NCI-H2081 (cell line): ENCODE results near the gene TTC16.
"Not testable (repeated sequence)": the region's sequence is repeated elsewhere in the genome, so short reads cannot be mapped to it uniquely, and the experiment has no call there.

Experiments
- DNase-seq, 2 experiments: peaks; one replicate each; lab custom pipeline; 2025; lab: John Stamatoyannopoulos, UW

TTC16 gene

GRCh38 chr9:127767410-127767809 is 51.5 kb downstream of the TTC16 start:
- DNase-seq: no peak

- DNase-seq: no peak
Measured at GRCh38 chr9:127767909-127768331, 52.0 kb downstream of the TTC16 start.

DNA sequence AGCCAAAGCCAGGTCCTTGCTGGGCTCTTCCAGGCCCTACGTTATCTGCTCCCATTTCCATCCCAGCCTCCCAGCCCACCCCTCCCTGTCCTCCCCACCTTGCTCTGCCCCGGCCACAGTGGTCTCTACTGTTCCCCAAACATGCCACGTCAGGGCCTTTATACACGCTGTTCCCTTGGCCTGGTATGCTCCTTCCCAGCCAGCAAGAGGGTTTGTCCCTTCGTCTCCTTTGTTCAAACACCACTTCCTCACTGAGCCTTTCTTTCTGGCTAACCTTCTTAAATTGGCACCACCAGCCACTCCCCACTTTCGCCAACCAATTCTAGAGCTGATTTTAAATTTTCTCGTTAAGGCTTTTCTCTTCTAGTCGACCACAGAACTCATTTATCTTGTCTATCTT is 52.8 kb downstream of the TTC16 start:
- DNase-seq: no peak

DNA sequence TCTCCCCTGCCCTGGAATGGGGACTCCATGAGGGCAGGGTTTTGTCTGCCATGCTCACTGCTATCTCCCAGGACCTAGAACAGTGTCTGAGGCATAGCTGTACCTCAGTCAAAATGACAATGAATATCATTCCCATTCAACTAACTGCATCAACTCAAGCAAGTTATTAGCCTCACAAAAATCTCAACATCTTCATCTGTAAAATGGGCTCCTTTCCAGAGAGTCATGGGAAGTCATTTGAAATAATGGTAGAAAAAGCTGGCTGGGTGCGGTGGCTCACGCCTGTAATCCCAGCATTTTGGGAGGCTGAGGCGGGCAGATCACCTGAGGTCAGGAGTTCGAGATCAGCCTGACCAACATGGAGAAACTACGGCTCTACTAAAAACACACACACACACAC is 53.2 kb downstream of the TTC16 start:
- no peak for DNase-seq

DNA sequence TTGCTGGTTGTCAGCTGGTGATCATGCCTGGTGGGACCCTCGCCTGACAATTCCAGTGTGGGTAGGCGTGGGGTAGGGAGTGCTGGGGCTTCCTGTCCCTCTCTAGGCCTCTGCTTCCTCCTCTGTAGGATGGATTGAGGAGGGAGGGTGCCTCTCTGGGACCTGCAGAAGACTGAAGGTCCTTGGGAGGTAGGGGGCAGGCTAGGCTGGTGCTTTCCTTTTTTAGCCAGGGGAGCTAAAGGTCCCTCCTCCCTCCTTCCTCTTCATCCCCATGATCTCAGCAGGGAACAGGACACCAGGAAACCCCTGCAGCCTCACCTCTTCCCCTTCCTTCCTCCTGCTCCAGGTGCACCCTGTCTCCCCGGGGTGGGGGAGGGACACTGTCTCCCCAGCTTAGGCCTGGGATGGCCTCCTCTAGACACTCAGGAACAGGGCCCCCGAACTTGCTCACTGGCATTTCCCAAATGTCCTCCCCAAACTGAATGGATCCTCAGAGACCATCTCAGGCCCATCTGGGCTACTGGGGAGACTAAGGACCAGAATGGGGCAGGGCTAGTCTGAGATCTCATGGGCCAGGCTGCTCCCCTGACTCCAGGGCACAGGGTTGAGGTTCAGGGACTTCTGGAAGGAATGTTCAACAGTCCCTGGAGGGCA is 54.2 kb downstream of the TTC16 start:
- no peak for DNase-seq

GRCh38 chr9:127770583-127770904 is 54.7 kb downstream of the TTC16 start:
- DNase-seq: no peak

DNA sequence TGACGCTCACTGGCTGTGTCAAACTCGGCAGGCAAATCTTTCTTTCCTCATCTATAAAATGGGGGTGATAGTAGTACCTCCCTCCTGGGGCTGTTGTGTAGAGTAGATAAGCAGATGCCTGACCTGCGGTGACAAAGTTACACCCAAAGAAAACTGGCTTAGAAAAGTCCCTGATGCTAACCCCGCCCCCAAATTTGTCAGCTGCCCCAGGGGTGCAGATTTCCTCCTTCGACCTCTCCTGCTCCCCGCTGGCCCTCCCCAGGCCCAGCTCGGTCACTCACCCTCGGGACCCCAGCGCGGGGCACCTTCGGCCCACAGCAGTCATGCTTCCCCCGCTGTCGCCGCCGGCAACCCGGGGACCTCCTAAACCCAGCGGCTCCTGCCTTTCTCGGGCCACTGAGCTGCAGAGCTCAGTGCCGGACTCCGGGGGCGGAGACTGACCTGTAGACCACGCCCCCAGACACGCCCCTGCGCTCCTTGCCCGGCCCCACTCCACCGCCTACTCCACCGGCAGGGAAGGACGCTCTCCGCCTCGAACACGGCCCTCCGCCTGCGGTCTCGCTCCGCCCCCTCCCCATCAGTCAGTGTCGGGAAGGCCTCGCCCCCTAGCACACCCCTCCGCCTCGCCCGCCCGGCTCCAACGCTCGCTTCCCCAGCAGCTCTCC is 55.2 kb downstream of the TTC16 start:
- peak; percentile 94 to 98 for DNase-seq

- DNase-seq: no peak
Measured at GRCh38 chr9:127771570-127772189, 55.8 kb downstream of the TTC16 start.

- no peak for DNase-seq
Measured at GRCh38 chr9:127772603-127773002, 56.7 kb downstream of the TTC16 start.

- DNase-seq: no peak
Measured at GRCh38 chr9:127773272-127773671, 57.4 kb downstream of the TTC16 start.

DNA sequence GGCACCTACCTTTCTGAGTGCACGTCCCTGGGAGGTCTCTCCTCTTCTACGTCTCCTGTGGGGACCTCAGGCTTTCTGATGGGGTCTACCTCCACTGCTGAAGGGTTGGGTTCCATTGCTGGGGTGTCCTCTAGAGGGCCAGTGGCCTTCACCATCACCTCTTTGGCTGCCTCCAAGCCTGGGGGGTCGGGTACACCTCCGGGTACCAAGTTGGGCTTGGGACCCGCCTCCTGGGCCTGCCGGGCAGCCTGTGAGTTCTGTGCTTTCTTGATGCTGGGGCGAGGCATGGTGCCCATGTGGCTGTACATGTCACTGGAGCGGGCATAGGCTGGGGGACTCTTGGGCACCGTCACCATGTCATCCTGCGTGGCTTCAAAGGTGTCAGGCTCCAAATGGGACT is 58.1 kb downstream of the TTC16 start:
- no peak for DNase-seq

- peak in 1 of 2 experiments; percentile 15 for DNase-seq
Measured at GRCh38 chr9:127776195-127776923, 60.5 kb downstream of the TTC16 start.

- no peak for DNase-seq
Measured at GRCh38 chr9:127776924-127777289, 61.0 kb downstream of the TTC16 start.

DNA sequence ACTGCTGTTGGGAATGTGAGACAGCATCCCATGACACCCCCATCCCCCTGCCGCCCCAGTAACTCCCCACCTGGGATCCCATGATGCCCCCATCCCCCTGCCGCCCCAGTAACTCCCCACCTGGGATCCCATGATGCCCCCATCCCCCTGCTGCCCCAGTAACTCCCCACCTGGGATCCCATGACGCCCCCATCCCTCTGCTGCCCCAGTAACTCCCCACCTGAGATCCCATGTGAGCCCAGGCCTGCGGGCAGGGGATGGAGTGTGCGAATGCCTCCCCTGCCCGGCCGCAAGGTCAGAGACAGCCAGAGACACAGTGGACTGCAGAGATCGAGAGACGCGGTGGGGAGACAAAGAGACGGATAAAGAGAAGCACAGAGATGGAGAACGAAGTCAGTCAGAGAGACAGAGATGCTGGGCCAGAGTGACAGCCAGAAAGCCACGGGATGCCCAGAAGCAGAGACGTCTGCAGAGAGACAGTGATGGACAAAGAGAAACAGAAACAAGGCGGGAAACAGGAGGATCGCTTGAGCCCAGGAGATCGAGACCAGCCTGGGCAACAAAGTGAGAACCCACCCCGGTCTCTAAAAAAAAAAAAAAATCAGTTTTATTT is 61.6 kb downstream of the TTC16 start:
- DNase-seq: no peak

DNA sequence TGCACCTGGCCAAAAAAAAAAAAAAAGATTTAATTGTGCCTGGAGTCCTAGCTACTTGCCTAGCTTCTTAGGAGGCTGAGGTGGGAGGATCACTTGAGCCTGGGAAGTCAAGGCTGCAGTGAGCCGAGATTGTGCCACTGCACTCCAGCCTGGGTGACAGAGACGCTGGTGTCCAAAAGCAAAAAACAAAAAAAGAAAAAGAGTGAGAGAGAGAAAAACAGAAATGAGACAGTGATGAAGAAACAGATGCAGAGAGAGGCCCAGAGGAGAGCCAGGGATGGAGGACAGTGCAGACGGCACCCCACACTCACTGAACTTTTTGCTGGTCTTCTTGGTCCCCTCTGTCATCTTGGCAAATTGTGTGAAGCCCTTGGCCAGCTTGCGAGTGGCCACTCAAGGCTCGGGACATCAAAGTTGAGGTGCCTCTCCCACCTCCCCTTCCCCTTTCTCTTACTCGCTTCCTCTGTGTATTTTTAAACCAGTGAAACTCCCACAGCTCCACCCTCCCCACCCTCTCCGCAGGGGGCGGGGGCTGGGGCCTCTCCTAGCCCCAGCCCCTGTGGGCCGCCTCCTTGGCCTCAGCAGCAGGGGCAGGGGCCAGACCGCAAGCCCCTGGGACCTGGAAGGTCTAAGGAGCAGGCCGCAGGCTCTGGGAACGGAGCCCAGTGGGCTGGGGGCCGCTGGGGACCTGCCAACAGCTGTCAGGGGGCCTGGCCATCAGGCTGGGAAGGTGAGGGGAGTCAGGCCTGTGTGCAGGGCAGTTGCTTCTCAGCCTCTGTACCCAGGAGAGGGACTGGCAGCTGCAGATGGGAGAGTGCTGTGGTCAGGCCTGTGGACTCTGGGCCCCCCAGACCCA is 62.6 kb downstream of the TTC16 start, which contains the start of gene SH2D3C:
SH2D3C (minus strand) TSS at position 387 of the 856 bp plus-strand sequence; CDS start at position 348, 39 bp downstream.
- DNase-seq: no peak

DNA sequence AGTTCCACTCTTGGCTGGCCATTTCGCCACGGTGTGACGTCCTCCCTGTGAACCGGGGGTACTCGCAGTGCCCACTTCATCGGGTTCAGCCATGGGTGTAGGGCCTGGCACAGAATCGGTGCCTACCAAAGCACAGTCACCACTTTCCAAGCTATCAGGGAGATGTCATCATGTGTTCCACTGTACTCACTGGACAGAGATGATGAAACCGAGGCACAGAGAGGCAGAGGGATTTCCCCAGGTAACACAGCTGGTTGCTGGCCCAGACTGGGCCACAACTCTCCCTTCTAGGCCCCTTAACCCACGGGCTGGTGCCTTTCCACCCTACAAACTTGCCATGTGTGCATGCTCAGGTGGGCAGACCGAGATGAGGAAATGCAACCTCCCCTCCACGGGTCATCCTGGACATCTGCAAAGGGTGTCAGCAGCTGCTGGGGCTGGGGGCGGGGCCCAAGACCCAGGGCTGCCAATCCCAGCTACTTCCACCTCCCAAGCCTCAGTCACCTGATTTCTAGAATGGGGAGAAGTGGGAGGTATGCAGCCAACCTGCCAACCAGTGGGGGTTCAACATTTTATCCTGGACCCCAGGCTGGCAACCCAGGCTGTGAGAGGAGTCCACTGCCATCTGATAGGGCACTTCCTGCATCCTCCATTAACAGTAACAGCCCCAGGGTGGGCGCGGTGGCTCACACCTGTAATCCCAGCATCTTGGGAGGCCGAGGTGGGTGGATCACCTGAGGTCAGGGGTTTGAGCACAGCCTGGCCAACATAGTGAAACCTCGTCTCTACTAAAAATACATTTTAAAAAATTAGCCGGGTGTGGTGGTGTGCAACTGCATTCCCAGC is 63.5 kb downstream of the TTC16 start:
- DNase-seq: no peak

DNA sequence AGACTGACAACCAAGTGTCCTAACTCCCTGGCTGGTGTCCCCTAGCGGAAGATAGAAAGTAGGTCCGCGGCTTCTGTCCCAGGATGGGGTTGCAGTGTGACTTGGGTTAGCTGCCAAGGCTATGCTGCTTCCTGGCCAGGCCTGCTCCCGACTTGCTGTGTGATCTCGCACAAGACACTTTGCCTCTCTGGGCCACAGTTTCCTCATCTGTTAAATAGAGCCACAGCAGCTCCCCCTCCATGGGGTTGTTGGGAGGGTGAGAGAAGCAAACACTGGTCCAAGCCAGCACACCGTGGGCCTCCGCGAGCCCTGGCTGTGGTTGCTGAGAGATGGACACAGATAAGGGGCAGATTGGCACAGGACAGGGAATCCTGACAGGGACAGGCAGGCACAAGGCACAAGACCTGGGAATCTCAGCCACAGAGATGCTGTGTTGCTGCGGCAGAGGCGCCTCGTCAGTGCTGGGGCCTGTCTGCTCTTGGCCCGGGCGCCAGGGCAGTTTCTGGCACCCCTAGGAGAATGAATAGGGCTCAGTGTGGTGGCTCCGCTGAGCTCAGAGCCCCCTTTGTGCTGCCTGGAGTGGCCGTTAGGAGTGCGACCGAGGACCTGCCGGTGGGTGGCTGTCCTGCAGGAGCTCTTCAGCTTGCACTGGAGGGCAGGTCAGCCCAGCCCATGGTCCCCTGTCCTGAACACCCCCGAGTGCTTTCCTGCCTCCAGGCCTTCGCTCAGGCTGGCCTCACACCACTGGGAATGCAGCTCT is 64.4 kb downstream of the TTC16 start:
- no peak for DNase-seq

- DNase-seq: not testable (repeated sequence)
Measured at GRCh38 chr9:127780909-127781308, 65.0 kb downstream of the TTC16 start.
